GM12878 (cell line): ENCODE measurements around the gene LYL1. TPM values are rescaled to one million over a fixed set of nuclear protein-coding genes. Genes with fewer than 3 reads are reported as not detected.

Experiments
- CEBPZ ChIP-seq: fragments of 150-350 bp; IDR thresholded peaks from 2 replicates; pipeline ENCODE4 v1.6.1; 2016; ENCODE audit warnings: low read depth, low read length
- EGR1 ChIP-seq, 2 experiments: IDR thresholded peaks; 1 replicate in 1 of 2; 2 replicates in 1 of 2; pipeline ENCODE4 v1.6.1; 2011 to 2012; ENCODE audit warnings: low read depth in 2 of 2, low read length in 2 of 2, borderline replicate concordance in 1 of 2, mild to moderate bottlenecking in 1 of 2, moderate library complexity in 1 of 2
- ESRRA ChIP-seq: IDR thresholded peaks from 2 replicates; pipeline ENCODE4 v1.6.1; 2012; ENCODE audit warnings: mild to moderate bottlenecking, low read length, improper control_type of control experiment
- RAD51 ChIP-seq: fragments of 450-650 bp; IDR thresholded peaks from 2 replicates; pipeline ENCODE4 v1.6.1; 2016; ENCODE audit warnings: moderate library complexity, mild to moderate bottlenecking, inconsistent platforms
- SP1 ChIP-seq: IDR thresholded peaks from one replicate; pipeline ENCODE4 v1.6.1; 2011; ENCODE audit warnings: low read depth, low read length
- SRF ChIP-seq, 2 experiments: IDR thresholded peaks; 2 replicates each; pipeline ENCODE4 v1.6.1; 2011; ENCODE audit warnings: low read depth in 2 of 2, low read length in 2 of 2, mild to moderate bottlenecking in 1 of 2, moderate library complexity in 1 of 2
- polyA plus RNA-seq, 11 experiments: library from polyadenylated mRNA; depleted of rRNA in 4 of 11; unstranded in 6 of 11; stranded (reverse) in 5 of 11; fragments of >200 nt; fragmentation: Nextera tagmentation in 4 of 11; fragmentation: Illumina TruSeq in 1 of 11; extraction: Ambion mirVana in 4 of 11; extraction: Trizol in 1 of 11; gene quantifications; 1 replicate in 1 of 11; 2 replicates in 10 of 11; pipeline versions ENCODE4 v1.2.1 to v1.2.3, GENCODE V29; 2011 to 2016; ENCODE audit warnings: inconsistent platforms in 2 of 11, missing spikeins in 2 of 11, low read depth in 1 of 11
- total RNA-seq, 4 experiments: library from RNA; depleted of rRNA in 3 of 4; stranded (reverse); fragments of >200 nt in 3 of 4; fragmentation: Illumina TruSeq in 1 of 4; extraction: Trizol in 1 of 4; gene quantifications; 2 replicates each; pipeline versions ENCODE4 v1.2.1 to v1.2.3, GENCODE V29; 2013 to 2021

Gene LYL1
- total and polyA plus RNA-seq, 10 of the 15 experiments (the other 5 are each of a cell fraction or from before 2014, with no cell fraction given), result 0.10 to 34.8 (median 4.4) TPM

- no peak for TF ChIP-seq SP1
- TF ChIP-seq EGR1 (IDR thresholded peaks at IDR 0.05; ENCODE audit: borderline replicate concordance in 1 of 2, low read depth in 2 of 2, low read length in 2 of 2), result no peak
- TF ChIP-seq RAD51, result no peak
- no peak for TF ChIP-seq ESRRA
- TF ChIP-seq SRF (IDR thresholded peaks at IDR 0.05; ENCODE audit: low read depth in 2 of 2, low read length in 2 of 2), result no peak
- no peak for TF ChIP-seq CEBPZ
These were observed 41.4 kb downstream of the LYL1 start (continued) for GRCh38 chr19:13060964-13061927.
